Glutamatergic neuron (in vitro differentiated cells): ENCODE measurements around the gene ABCD4. TPM values are rescaled to one million over a fixed set of nuclear protein-coding genes. Genes with fewer than 3 reads are reported as not detected.
A peak's percentile ranks its signal among the peaks of the same experiment; 100 is the strongest.
"Not testable (repeated sequence)": the region's sequence is repeated elsewhere in the genome, so short reads cannot be mapped to it uniquely, and the experiment has no call there.

Source experiments
- DNase-seq: peaks from one replicate; pipeline ENCODE4 v3.0.0; 2022
- H3K27ac Mint-ChIP-seq: one replicate; pipeline ENCODE4 v1.8.0; 2020; ENCODE audit warnings: mild to moderate bottlenecking, mixed read lengths, inconsistent platforms; ENCODE audit not compliant: unreplicated experiment
- H3K27me3 Mint-ChIP-seq: one replicate; pipeline ENCODE4 v1.8.0; 2020; ENCODE audit warnings: mild to moderate bottlenecking, moderate library complexity, mixed read lengths, inconsistent platforms; ENCODE audit not compliant: unreplicated experiment
- H3K36me3 Mint-ChIP-seq: one replicate; pipeline ENCODE4 v1.8.0; 2020; ENCODE audit warnings: mild to moderate bottlenecking, mixed read lengths, inconsistent platforms; ENCODE audit not compliant: unreplicated experiment
- H3K4me1 Mint-ChIP-seq: one replicate; pipeline ENCODE4 v1.8.0; 2020; ENCODE audit warnings: mild to moderate bottlenecking, low read depth, mixed read lengths, inconsistent platforms; ENCODE audit not compliant: unreplicated experiment
- H3K4me3 Mint-ChIP-seq: one replicate; pipeline ENCODE4 v1.8.0; 2020; ENCODE audit warnings: mild to moderate bottlenecking, mixed read lengths, inconsistent platforms; ENCODE audit not compliant: unreplicated experiment
- H3K9me3 Mint-ChIP-seq: one replicate; pipeline ENCODE4 v1.8.0; 2020; ENCODE audit warnings: mild to moderate bottlenecking, moderate library complexity, mixed read lengths, inconsistent platforms; ENCODE audit not compliant: unreplicated experiment
- total RNA-seq: library from RNA; stranded (reverse); fragmentation: NEBNext Ultra II Directional; extraction: Animal tissue kit (Norgen Biotek cat#: 25700); gene quantifications from one replicate; pipeline ENCODE4 v1.2.1, GENCODE V29; 2021; ENCODE audit not compliant: unreplicated experiment
- TF ChIP-seq, protein P1 (sequence below): fragments of 200-600 bp; sonication (generic); IDR thresholded peaks from one replicate; pipeline ENCODE4 v1.5.0; 2021; ENCODE audit not compliant: partially characterized antibody, unreplicated experiment

Gene ABCD4
- total RNA-seq, 1 donor from 2014 or later, result 73.7 TPM

DNA sequence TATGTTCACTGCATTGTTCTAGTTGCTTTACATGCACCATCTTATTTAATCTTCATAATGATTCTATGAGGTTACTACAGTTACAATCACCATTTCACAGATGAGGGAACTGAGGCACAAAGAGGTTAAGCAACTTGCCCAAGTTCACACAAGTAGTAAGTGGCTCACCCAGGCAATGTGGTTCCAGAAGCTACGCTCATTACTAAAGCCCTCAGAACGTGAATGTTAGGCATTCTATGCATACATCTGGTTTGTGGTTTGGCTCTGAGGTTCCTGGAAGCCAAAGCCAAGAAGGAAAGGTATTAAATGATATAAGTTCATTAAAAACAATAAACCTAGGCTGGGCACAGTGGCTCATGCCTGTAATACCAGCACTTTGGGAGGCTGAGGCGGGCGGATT is 31.2 kb upstream of the ABCD4 start:
- TF ChIP-seq, protein P1, sequence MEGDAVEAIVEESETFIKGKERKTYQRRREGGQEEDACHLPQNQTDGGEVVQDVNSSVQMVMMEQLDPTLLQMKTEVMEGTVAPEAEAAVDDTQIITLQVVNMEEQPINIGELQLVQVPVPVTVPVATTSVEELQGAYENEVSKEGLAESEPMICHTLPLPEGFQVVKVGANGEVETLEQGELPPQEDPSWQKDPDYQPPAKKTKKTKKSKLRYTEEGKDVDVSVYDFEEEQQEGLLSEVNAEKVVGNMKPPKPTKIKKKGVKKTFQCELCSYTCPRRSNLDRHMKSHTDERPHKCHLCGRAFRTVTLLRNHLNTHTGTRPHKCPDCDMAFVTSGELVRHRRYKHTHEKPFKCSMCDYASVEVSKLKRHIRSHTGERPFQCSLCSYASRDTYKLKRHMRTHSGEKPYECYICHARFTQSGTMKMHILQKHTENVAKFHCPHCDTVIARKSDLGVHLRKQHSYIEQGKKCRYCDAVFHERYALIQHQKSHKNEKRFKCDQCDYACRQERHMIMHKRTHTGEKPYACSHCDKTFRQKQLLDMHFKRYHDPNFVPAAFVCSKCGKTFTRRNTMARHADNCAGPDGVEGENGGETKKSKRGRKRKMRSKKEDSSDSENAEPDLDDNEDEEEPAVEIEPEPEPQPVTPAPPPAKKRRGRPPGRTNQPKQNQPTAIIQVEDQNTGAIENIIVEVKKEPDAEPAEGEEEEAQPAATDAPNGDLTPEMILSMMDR, result no peak
- H3K27me3 Mint-ChIP-seq, result no peaks in the 10 kb centered on the region
- no peaks in the 10 kb centered on the region for H3K9me3 Mint-ChIP-seq
- no peaks in the 10 kb centered on the region for H3K36me3 Mint-ChIP-seq
- no peaks in the 10 kb centered on the region for H3K4me1 Mint-ChIP-seq
- H3K4me3 Mint-ChIP-seq, result no peak overlapping the region
- DNase-seq, result no peak
- no peak overlapping the region for H3K27ac Mint-ChIP-seq

DNA sequence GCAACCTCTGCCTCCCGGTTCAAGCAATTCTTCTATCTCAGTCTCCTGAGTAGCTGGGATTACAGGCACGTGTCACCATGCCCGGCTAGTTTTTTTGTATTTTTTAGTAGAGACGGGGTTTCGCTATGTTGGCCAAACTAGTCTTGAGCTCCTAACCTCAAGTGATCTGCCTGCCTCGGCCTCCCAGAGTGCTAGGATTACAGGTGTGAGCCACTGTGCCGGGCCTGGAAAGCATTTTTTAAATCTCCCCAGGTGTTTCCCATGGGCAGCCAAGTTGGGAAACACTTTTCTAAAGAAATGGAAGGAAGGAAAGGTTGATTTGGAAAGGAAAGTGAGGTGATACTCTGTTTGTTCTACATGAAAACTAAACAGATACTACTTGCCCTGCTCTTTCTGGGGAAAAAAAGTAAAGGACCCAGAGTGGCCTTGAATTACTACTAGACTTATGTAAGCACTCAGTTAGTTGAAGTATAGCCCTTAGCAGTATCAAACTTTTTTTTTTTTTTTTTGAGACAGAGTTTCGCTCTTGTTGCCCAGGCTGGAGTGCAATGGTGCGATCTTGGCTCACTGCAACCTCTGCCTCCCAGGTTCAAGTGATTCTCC is 27.3 kb upstream of the ABCD4 start:
- not testable (repeated sequence) for H3K36me3 Mint-ChIP-seq, H3K4me1 Mint-ChIP-seq, DNase-seq, H3K9me3 Mint-ChIP-seq, H3K4me3 Mint-ChIP-seq, H3K27ac Mint-ChIP-seq, H3K27me3 Mint-ChIP-seq

DNA sequence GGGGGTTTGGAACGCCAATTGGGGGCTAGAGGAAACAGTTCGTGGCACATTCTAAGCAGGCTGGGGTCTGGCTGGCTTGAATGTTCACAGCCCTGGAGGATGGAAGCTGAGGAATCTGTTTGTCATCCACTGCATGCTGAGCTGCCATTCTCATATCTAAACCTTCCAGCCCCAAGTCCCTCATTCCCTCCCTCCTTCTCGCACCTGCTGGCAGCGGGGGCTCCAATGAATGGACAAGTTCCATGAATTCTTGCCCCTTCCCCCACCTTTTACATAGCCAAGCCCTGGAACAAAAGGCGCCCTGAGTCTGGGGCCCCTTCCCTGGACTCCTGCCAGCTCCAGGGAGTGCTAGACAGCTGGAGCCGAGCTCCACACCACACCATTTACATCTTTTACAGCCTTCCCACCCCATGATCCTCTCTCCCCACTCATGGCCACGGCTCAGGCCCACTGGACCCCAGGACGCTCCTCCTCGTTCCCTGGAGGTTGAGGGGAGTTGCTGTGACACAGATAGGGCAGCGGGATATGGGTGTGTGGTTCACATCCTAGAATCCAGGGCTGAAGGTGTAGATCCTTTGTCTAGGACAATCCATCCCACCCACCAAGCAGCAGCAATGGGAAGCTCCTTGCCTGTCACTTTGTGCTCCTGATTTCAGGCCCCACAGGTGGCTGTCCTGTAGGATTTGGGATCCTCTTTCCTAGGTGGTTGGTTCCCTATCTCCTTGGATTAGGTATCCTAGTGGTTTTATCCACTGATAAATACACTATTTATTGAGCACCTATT is 23.8 kb upstream of the ABCD4 start:
- Mint-ChIP-seq H3K27ac (no peak overlapping the region), H3K36me3 (no peaks in the 10 kb centered on the region), H3K4me3 (no peak overlapping the region), H3K4me1 (peaks cover 2% of the 10 kb centered on the region), H3K9me3 (no peaks in the 10 kb centered on the region), H3K27me3 (no peaks in the 10 kb centered on the region)
- no peak for DNase-seq
- TF ChIP-seq, protein P1, result no peak

DNA sequence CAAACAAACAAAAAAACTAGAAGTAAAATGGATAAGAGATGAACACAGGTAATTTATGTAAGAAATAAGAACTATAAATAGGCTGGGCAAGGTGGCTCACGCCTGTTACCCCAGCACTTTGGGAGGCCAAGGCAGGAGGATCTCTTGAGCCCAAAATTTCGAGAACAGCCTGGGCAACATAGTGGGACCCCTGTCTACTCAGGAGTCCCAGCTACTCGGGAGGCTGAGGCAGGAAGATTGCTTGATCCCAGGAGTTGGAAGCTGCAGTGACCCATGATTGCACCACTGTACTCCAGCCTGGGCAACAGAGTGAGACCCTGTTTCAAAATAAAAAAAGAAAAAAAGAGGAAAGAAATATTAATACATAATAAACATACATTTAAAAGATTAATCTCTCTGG is 22.7 kb upstream of the ABCD4 start:
- H3K27me3 Mint-ChIP-seq, result no peaks in the 10 kb centered on the region
- no peak for DNase-seq
- no peak overlapping the region for H3K27ac Mint-ChIP-seq
- no peaks in the 10 kb centered on the region for H3K36me3 Mint-ChIP-seq
- H3K4me3 Mint-ChIP-seq, result no peak overlapping the region
- peaks cover 2% of the 10 kb centered on the region for H3K4me1 Mint-ChIP-seq
- TF ChIP-seq, protein P1, result no peak
- no peaks in the 10 kb centered on the region for H3K9me3 Mint-ChIP-seq

DNA sequence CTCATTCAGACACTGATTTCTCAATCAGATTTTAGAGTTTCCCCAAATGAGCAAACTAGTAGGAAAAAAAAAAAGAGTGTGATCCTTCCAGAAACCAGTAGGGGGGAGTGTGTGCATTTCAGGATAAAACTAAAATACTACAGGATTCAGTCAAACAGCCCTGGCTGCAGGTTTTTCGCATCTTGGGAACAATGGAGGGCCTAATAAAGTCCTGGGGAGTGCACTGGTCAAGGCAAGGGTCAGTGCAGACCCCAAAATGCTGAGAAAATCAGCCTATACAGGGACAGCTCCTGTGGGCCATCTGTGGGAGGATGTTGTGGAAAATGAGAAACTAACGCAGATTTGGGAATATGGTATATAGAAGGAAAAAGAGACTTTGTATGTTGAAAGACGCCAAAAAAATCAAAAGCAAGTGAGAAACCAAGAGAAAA is 22.2 kb upstream of the ABCD4 start:
- no peak overlapping the region for H3K27ac Mint-ChIP-seq
- no peak overlapping the region for H3K4me3 Mint-ChIP-seq
- no peaks in the 10 kb centered on the region for H3K27me3 Mint-ChIP-seq
- no peaks in the 10 kb centered on the region for H3K36me3 Mint-ChIP-seq
- no peaks in the 10 kb centered on the region for H3K9me3 Mint-ChIP-seq
- H3K4me1 Mint-ChIP-seq, result peaks cover 2% of the 10 kb centered on the region
- no peak for DNase-seq
- TF ChIP-seq, protein P1, result peak; percentile 90
